Measurements from ENCODE around the gene BRD3. TPM values are rescaled to one million over a fixed set of nuclear protein-coding genes. Genes with fewer than 3 reads are reported as not detected.
A peak's percentile ranks its signal among the peaks of the same experiment; 100 is the strongest.

BRD3 gene
- total and polyA plus RNA-seq, 12 donors, result 8.4 to 73.1 (median 20.4) TPM

DNA sequence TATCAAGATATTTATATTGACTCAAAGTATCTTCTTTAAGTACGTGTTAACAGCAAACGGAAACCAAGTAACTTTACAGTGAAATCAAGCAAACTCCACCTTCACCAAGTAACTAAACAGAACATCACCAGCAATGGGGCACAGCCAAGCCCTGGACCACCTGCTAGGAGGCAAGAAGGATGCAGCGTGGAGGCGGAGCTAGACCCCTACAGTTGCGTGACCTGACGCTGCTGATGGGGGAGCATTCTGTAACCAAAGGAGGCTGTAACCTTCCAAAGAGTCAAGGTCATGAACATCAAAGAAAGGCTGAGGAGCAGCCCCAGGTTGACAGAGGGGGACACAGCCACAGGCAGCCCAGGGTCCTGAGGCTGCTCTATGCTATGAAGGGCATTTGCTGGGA is 81.8 kb downstream of the BRD3 start:
- H3K9me3 ChIP-seq (replicated peaks in 1 of 3), result no peaks in the 10 kb centered on the region
- H3K27ac ChIP-seq, result no peak overlapping the region
- DNase-seq, result no peak
- no peaks in the 10 kb centered on the region for H3K27me3 ChIP-seq
- no peak overlapping the region for H3K4me3 ChIP-seq
- 61 to 73% (median 73%) methylated on average over 6 of the region's 6 CpGs for WGBS, 4 donors
- no peaks in the 10 kb centered on the region for H3K36me3 ChIP-seq (replicated peaks in 1 of 2)
- peaks cover 11 to 14% of the 10 kb centered on the region in 2 donors for H3K4me1 ChIP-seq (replicated peaks in 1 of 2)
- intact Hi-C loops (cut with DNase I), result no loop called here
- no peak for TF ChIP-seq POLR2A (IDR thresholded peaks at IDR 0.05)
- TF ChIP-seq, protein P1, sequence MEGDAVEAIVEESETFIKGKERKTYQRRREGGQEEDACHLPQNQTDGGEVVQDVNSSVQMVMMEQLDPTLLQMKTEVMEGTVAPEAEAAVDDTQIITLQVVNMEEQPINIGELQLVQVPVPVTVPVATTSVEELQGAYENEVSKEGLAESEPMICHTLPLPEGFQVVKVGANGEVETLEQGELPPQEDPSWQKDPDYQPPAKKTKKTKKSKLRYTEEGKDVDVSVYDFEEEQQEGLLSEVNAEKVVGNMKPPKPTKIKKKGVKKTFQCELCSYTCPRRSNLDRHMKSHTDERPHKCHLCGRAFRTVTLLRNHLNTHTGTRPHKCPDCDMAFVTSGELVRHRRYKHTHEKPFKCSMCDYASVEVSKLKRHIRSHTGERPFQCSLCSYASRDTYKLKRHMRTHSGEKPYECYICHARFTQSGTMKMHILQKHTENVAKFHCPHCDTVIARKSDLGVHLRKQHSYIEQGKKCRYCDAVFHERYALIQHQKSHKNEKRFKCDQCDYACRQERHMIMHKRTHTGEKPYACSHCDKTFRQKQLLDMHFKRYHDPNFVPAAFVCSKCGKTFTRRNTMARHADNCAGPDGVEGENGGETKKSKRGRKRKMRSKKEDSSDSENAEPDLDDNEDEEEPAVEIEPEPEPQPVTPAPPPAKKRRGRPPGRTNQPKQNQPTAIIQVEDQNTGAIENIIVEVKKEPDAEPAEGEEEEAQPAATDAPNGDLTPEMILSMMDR (IDR thresholded peaks at IDR 0.05), result no peak

DNA sequence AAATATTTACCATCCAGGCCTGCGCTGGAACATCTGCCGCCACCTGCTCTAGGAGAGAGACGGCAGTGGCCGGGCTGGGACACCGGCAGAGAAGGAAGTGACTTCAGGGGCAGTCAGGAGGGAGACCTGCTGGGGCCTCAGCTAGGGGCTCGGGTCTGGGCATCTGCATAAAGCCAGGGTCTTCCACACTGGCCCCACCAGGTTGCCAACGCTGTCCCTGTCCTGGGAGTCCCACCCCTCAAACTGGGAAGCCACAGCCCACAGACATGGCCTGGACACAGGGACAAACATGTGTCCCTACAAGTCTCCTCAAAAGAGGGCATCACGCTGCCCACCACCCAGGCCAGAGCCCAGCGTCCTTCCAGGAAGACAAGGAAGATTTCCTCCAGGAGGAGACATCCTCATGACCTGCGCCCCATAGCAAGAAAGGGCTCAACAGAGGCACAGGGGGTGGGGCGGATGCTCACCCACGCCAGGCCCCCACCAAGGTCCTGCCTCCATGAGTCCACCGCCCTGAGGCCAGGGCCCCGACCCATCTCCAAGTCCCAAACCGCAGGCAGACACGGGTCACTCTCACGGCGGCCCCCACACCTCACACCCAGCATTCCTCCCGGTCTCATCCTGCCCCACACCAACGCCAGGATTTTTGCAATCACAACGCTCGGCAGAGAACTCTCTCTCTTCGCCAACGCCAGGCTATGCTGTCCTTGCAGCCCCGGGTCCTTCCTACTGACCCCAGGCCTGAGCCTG is 84.7 kb downstream of the BRD3 start:
- 83 to 91% (median 87%) methylated on average over 16 to 25 of the region's 25 CpGs for WGBS, 4 donors
- peak in 2 of 7 donors; percentile 11 to 17 for DNase-seq

DNA sequence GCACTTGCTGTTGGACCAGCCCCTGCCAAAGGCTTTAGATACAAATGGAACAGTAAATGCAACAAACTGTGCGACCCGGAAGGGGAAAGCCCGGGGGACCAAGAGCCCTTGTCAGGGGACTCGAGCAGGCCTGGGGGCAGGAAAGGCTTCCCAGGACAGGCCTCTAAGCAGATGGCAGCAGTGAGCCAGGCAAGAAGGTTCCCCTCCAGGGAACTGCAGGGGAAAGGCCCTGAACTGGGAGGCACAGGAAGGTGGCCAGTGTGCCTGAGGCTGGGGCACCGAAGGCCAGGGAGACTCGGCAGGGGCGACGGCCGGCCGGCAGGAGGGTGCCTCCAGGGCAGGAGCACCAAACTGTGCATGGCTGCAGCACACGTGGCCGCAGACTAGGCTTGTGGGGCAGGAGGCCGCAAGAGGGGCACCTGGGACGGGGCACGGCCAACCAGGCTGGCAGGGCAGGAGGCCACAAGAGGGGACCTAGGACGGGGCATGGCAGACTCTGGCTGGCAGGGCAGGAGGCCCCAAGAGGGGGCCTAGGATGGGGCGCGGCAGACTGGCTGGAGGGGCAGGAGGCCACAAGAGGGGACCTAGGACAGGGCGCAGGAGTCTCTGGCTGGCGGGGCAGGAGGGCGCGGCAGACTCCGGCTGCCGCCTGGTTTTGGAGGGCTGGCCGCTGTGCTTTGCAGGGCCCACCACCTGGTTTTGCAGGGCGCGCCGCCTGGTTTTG is 85.7 kb downstream of the BRD3 start:
- Histone ChIP-seq H3K27ac (no peak overlapping the region), H3K4me3 (no peak overlapping the region), H3K36me3 (replicated peaks in 1 of 2) (no peaks in the 10 kb centered on the region), H3K27me3 (no peaks in the 10 kb centered on the region), H3K4me1 (replicated peaks in 1 of 2) (peaks cover 20 to 29% of the 10 kb centered on the region in 2 donors), H3K9me3 (replicated peaks in 1 of 3) (no peaks in the 10 kb centered on the region)
- intact Hi-C loops (cut with DNase I), result no loop called here
- TF ChIP-seq, protein P1 (IDR thresholded peaks at IDR 0.05), result no peak
- TF ChIP-seq POLR2A (IDR thresholded peaks at IDR 0.05), result no peak
- WGBS, 4 donors, result 89 to 92% (median 91%) methylated on average over 13 to 28 of the region's 28 CpGs
- peak in 3 of 7 donors; percentile 9 to 23 (median 12) for DNase-seq

More for the DNA sequence above, 84.7 kb downstream of the BRD3 start:
- no peaks in the 10 kb centered on the region for H3K36me3 ChIP-seq (replicated peaks in 1 of 2)
- intact Hi-C loops (cut with DNase I), result no loop called here
- H3K4me1 ChIP-seq (replicated peaks in 1 of 2), result peaks cover 20 to 27% of the 10 kb centered on the region in 2 donors
- TF ChIP-seq, protein P1 (IDR thresholded peaks at IDR 0.05), result no peak
- TF ChIP-seq POLR2A (IDR thresholded peaks at IDR 0.05), result no peak
- H3K27ac ChIP-seq, result no peak overlapping the region
- no peaks in the 10 kb centered on the region for H3K27me3 ChIP-seq
- no peaks in the 10 kb centered on the region for H3K9me3 ChIP-seq (replicated peaks in 1 of 3)
- no peak overlapping the region for H3K4me3 ChIP-seq

DNA sequence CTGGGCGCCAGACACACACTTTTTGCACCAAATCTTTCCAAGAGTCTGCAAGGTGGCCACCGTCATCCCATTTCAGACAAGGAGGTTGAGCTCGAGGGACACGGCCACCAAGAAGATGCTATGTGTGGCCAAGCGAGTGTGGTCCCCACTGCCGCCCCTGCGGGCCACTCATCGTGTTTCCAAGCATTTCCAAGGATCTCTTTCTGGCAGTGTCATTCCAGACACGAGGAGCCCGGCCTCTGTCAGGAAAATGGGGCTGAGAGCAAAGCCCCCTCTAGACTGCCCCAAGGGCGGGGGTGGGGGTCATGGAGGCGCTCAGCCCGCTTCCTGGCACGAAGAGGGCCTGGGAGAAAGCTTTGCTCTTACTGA is 86.3 kb downstream of the BRD3 start:
- H3K27ac ChIP-seq, result no peak overlapping the region
- no peaks in the 10 kb centered on the region for H3K27me3 ChIP-seq
- no peak overlapping the region for H3K4me3 ChIP-seq
- peak in 1 of 7 donors; percentile 15 for DNase-seq
- peaks cover 20 to 29% of the 10 kb centered on the region in 2 donors for H3K4me1 ChIP-seq (replicated peaks in 1 of 2)
- WGBS, 4 donors, result 91 to 98% (median 93%) methylated on average over 8 to 14 of the region's 14 CpGs
- TF ChIP-seq POLR2A (IDR thresholded peaks at IDR 0.05), result no peak
- TF ChIP-seq, protein P1 (IDR thresholded peaks at IDR 0.05), result no peak
- H3K9me3 ChIP-seq (replicated peaks in 1 of 3), result no peaks in the 10 kb centered on the region
- H3K36me3 ChIP-seq (replicated peaks in 1 of 2), result no peaks in the 10 kb centered on the region
- intact Hi-C loops (cut with DNase I), result no loop called here

All from adrenal gland (tissue), 12 donors.